HG03342 (cell line): ENCODE data around the gene TMEM248.
"Not testable (repeated sequence)": the region's sequence is repeated elsewhere in the genome, so short reads cannot be mapped to it uniquely, and the experiment has no call there.

Experiments used
- ATAC-seq: cut with Tn5 transposase; IDR thresholded peaks from one replicate; pipeline ENCODE4 v1.9.1; 2021; ENCODE audit warnings: mild to moderate bottlenecking, moderate library complexity; ENCODE audit not compliant: unreplicated experiment

Gene TMEM248

DNA sequence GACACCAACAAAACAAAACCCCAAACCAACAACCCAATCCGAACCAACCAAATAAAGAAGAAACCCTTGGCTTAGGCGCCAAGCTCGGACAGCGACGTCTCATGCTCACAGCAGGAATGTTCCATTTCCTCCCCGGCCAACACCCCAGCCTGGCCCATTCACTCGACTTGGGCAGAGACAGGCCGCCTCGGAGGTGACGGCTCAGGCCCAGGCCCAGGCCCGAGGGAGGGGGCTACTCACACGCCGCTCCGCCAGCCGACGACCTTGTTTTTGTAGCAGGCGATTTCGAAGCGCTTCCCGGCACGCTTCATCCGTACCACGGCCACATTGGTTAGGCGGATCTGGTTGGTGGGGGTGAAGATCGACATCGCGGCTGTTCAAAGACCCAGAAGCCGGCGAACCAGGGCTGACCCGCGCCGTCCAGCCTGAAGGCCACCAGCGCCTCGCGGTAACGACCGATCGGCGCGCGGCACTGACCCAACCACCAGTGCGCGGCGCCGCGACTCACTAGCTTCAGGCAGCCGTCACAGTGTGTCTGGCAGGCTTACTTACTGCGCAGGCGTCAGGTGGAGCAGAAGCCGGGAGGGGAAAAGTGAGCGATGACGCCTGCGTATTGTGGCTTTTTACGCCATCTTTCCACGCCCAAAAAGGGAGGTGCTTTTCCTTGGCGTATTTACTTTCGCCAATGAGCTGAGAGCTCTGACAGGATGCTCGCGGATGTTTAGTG is 74.2 kb downstream of the TMEM248 start, which contains the start of gene SBDS:
TSS of gene SBDS (minus strand) at position 537 of the 727 bp plus-strand sequence. CDS start at position 368, 169 bp downstream.
- peak; percentile 59 for ATAC-seq

GRCh38 chr7:66996444-66997191 is 75.6 kb downstream of the TMEM248 start, which contains the start of gene TYW1:
TYW1 (plus strand) TSS chr7:66996833; CDS start chr7:66996979, 146 bp downstream.
- peak; percentile 89 for ATAC-seq

DNA sequence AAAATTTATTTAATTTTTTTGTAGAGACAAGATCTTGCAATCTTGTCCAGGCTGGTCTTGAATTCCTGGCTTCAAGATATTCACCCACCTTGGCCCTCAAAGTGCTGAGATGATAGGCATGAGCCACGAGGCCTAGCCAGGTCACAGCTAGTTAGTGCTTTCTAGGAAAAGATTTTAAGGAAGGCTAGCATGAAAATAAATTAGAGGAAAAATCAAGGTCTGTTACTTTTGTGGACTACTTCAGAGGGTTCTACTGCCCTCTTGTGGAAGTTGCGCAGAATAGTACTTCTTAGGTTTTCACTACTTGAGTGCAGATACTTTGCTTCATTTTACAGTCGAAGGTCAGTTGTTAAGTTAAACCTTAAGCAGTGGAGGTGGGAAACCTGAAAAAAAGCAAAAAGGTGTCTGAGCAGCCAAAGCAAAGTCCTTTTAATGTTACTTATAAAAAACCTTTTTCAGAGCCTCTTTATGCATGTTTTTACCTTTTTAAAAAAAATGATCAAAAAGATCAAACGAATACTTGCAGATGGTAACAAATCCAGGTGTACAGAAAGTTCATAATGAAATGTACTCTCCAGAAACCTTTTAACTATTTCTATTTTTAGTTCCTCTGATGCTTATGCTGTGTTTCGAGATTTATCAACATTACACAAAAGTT is 79.7 kb downstream of the TMEM248 start:
- ATAC-seq, result not testable (repeated sequence)

DNA sequence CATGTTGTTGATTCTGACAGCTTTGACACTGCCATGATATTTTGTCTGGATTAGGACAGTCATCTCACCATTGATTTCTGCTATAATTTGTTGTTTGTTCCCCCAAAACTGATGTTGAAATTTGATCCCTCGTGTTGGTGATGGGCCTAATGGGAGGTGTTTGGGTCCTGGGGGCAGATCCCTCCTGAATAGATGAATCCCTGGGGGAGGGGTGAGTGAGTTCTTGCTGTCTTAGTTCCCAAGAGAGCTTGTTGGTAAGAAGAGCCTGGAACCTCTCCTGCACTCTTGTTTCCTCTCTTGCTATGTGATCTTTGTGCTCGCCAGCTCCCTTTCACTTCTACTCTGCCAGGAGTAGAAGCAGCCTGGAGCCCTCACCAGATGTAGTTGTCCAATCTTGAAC is 83.1 kb downstream of the TMEM248 start:
- ATAC-seq, result not testable (repeated sequence)

GRCh38 chr7:67006965-67007364 is 85.9 kb downstream of the TMEM248 start:
- ATAC-seq, result no peak
